ENCODE data around the gene OSBPL8. TPM values are rescaled to one million over a fixed set of nuclear protein-coding genes. Genes with fewer than 3 reads are reported as not detected.

Gene OSBPL8
- total RNA-seq, 1 experiment from 2014 or later = 81.7 TPM

- TF ChIP-seq, protein P1, sequence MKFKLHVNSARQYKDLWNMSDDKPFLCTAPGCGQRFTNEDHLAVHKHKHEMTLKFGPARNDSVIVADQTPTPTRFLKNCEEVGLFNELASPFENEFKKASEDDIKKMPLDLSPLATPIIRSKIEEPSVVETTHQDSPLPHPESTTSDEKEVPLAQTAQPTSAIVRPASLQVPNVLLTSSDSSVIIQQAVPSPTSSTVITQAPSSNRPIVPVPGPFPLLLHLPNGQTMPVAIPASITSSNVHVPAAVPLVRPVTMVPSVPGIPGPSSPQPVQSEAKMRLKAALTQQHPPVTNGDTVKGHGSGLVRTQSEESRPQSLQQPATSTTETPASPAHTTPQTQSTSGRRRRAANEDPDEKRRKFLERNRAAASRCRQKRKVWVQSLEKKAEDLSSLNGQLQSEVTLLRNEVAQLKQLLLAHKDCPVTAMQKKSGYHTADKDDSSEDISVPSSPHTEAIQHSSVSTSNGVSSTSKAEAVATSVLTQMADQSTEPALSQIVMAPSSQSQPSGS (CRISPR knock-in tag; IDR thresholded peaks at IDR 0.05; ENCODE audit: borderline replicate concordance, low read depth) = no peak
- TF ChIP-seq CBFB (CRISPR knock-in tag; IDR thresholded peaks at IDR 0.05; ENCODE audit: low read depth) (no peak), NR2C2 (CRISPR knock-in tag; IDR thresholded peaks at IDR 0.05) (no peak), ZMAT4 (CRISPR knock-in tag; IDR thresholded peaks at IDR 0.05) (no peak), ZNF671 (CRISPR knock-in tag; IDR thresholded peaks at IDR 0.05) (no peak), SMAD3 (CRISPR knock-in tag; IDR thresholded peaks at IDR 0.05; ENCODE audit: borderline replicate concordance) (peak; percentile 75; the same call in 1 of the 2 replicates), TCF7 (CRISPR knock-in tag; IDR thresholded peaks at IDR 0.05; ENCODE audit: low read depth) (no peak), MYBL2 (CRISPR knock-in tag; IDR thresholded peaks at IDR 0.05) (peak; percentile 71; the same call in 1 of the 2 replicates), FOXJ3 (CRISPR knock-in tag; IDR thresholded peaks at IDR 0.05; ENCODE audit: borderline replicate concordance) (no peak), SP1 (CRISPR knock-in tag; conservative IDR thresholded peaks at IDR 0.05) (peak; percentile 97), ZNF219 (CRISPR knock-in tag; IDR thresholded peaks at IDR 0.05; ENCODE audit: borderline replicate concordance) (no peak), KAT7 (CRISPR knock-in tag; IDR thresholded peaks at IDR 0.05; ENCODE audit: borderline replicate concordance) (0 out of 2 replicates have a peak, but pooled peaks have one; percentile 21), ZBTB21 (CRISPR knock-in tag; IDR thresholded peaks at IDR 0.05; ENCODE audit: borderline replicate concordance) (peak; percentile 89), FOXP1 (CRISPR knock-in tag; IDR thresholded peaks at IDR 0.05; ENCODE audit: borderline replicate concordance) (peak; percentile 85; the same call in 1 of the 2 replicates), ETV6 (CRISPR knock-in tag; IDR thresholded peaks at IDR 0.05) (peak; percentile 88), PREB (CRISPR knock-in tag; IDR thresholded peaks at IDR 0.05; ENCODE audit: borderline replicate concordance) (no peak), ZNF263 (CRISPR knock-in tag; IDR thresholded peaks at IDR 0.05; ENCODE audit: low read depth) (no peak), NR3C1 (CRISPR knock-in tag; conservative IDR thresholded peaks at IDR 0.05; ENCODE audit: low read depth) (0 out of 2 replicates have a peak, but pooled peaks have one; percentile 67), TEAD1 (CRISPR knock-in tag; IDR thresholded peaks at IDR 0.05) (no peak; the same call in none of the 2 replicates), USF2 (CRISPR knock-in tag; IDR thresholded peaks at IDR 0.05) (peak; percentile 99), JUN (CRISPR knock-in tag; IDR thresholded peaks at IDR 0.05) (no peak), ZNF423 (CRISPR knock-in tag; IDR thresholded peaks at IDR 0.05) (no peak), ZNF317 (CRISPR knock-in tag; IDR thresholded peaks at IDR 0.05; ENCODE audit: borderline replicate concordance, low read depth) (no peak)
- TF ChIP-seq, protein P2, sequence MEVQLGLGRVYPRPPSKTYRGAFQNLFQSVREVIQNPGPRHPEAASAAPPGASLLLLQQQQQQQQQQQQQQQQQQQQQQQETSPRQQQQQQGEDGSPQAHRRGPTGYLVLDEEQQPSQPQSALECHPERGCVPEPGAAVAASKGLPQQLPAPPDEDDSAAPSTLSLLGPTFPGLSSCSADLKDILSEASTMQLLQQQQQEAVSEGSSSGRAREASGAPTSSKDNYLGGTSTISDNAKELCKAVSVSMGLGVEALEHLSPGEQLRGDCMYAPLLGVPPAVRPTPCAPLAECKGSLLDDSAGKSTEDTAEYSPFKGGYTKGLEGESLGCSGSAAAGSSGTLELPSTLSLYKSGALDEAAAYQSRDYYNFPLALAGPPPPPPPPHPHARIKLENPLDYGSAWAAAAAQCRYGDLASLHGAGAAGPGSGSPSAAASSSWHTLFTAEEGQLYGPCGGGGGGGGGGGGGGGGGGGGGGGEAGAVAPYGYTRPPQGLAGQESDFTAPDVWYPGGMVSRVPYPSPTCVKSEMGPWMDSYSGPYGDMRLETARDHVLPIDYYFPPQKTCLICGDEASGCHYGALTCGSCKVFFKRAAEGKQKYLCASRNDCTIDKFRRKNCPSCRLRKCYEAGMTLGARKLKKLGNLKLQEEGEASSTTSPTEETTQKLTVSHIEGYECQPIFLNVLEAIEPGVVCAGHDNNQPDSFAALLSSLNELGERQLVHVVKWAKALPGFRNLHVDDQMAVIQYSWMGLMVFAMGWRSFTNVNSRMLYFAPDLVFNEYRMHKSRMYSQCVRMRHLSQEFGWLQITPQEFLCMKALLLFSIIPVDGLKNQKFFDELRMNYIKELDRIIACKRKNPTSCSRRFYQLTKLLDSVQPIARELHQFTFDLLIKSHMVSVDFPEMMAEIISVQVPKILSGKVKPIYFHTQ (CRISPR knock-in tag; IDR thresholded peaks at IDR 0.05) = no peak
- TF ChIP-seq, protein P3, sequence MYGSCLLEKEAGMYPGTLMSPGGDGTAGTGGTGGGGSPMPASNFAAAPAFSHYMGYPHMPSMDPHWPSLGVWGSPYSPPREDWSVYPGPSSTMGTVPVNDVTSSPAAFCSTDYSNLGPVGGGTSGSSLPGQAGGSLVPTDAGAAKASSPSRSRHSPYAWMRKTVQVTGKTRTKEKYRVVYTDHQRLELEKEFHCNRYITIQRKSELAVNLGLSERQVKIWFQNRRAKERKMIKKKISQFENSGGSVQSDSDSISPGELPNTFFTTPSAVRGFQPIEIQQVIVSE (CRISPR knock-in tag; IDR thresholded peaks at IDR 0.05; ENCODE audit: borderline replicate concordance) = no peak
- TF ChIP-seq, protein P4, sequence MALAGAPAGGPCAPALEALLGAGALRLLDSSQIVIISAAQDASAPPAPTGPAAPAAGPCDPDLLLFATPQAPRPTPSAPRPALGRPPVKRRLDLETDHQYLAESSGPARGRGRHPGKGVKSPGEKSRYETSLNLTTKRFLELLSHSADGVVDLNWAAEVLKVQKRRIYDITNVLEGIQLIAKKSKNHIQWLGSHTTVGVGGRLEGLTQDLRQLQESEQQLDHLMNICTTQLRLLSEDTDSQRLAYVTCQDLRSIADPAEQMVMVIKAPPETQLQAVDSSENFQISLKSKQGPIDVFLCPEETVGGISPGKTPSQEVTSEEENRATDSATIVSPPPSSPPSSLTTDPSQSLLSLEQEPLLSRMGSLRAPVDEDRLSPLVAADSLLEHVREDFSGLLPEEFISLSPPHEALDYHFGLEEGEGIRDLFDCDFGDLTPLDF (CRISPR knock-in tag; IDR thresholded peaks at IDR 0.05) = 0 out of 2 replicates have a peak, but pooled peaks have one; percentile 17
- TF ChIP-seq, protein P5, sequence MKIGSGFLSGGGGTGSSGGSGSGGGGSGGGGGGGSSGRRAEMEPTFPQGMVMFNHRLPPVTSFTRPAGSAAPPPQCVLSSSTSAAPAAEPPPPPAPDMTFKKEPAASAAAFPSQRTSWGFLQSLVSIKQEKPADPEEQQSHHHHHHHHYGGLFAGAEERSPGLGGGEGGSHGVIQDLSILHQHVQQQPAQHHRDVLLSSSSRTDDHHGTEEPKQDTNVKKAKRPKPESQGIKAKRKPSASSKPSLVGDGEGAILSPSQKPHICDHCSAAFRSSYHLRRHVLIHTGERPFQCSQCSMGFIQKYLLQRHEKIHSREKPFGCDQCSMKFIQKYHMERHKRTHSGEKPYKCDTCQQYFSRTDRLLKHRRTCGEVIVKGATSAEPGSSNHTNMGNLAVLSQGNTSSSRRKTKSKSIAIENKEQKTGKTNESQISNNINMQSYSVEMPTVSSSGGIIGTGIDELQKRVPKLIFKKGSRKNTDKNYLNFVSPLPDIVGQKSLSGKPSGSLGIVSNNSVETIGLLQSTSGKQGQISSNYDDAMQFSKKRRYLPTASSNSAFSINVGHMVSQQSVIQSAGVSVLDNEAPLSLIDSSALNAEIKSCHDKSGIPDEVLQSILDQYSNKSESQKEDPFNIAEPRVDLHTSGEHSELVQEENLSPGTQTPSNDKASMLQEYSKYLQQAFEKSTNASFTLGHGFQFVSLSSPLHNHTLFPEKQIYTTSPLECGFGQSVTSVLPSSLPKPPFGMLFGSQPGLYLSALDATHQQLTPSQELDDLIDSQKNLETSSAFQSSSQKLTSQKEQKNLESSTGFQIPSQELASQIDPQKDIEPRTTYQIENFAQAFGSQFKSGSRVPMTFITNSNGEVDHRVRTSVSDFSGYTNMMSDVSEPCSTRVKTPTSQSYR (CRISPR knock-in tag; IDR thresholded peaks at IDR 0.05) = peak; percentile 33; the same call in 1 of the 2 replicates
Measured at GRCh38 chr12:76559400-76560085, at the start of gene OSBPL8 (continued).

Data from WTC11 (cell line).